DND-41 (cell line): ENCODE data around the gene BEND5.

Experiments
- ATAC-seq: fragments of 200-7000 bp; cut with Tn5 transposase; 3 replicates; pipeline ENCODE4 v1.9.1; 2021; ENCODE audit warnings: low read depth; ENCODE audit not compliant: insufficient read depth
- DNase-seq: peaks from one replicate; pipeline ENCODE4 v3.0.0-alpha.2; 2020
- H2AFZ ChIP-seq: 2 replicates; pipeline ENCODE4 v1.6.0; 2012; ENCODE audit warnings: low read depth, low read length
- H3K27ac ChIP-seq: 2 replicates; pipeline ENCODE4 v1.5.1; 2012; ENCODE audit warnings: low read length, inconsistent platforms
- H3K27me3 ChIP-seq: fragments of 200-600 bp; sonication (generic); 2 replicates; pipeline ENCODE4 v1.6.0; 2012; ENCODE audit warnings: low read length, mild to moderate bottlenecking, inconsistent platforms; ENCODE audit not compliant: insufficient read depth, poor library complexity
- H3K36me3 ChIP-seq: 2 replicates; pipeline ENCODE4 v1.5.1; 2012; ENCODE audit warnings: low read length, inconsistent platforms; ENCODE audit not compliant: insufficient read depth
- H3K4me1 ChIP-seq: 2 replicates; pipeline ENCODE4 v1.5.1; 2012; ENCODE audit warnings: mild to moderate bottlenecking, low read length; ENCODE audit not compliant: insufficient read depth
- H3K4me2 ChIP-seq: 2 replicates; pipeline ENCODE4 v1.6.0; 2012; ENCODE audit warnings: mild to moderate bottlenecking, moderate library complexity, low read length, inconsistent platforms; ENCODE audit not compliant: insufficient read depth
- H3K4me3 ChIP-seq, 2 experiments: fragments of 200-600 bp in 1 of 2; shearing (Covaris generic) in 1 of 2; 2 replicates each; pipeline ENCODE4 v1.5.1; 2012 to 2016; ENCODE audit warnings: inconsistent platforms in 2 of 2, low read length in 2 of 2, mild to moderate bottlenecking in 2 of 2, low read depth in 1 of 2, moderate library complexity in 1 of 2
- H3K79me2 ChIP-seq: 2 replicates; pipeline ENCODE4 v1.6.0; 2012; ENCODE audit warnings: low read length, inconsistent platforms; ENCODE audit not compliant: insufficient read depth
- H3K9ac ChIP-seq: 2 replicates; pipeline ENCODE4 v1.6.0; 2012; ENCODE audit warnings: low read depth, mild to moderate bottlenecking, inconsistent platforms, low read length, moderate library complexity
- H3K9me3 ChIP-seq: 2 replicates; pipeline ENCODE4 v1.5.1; 2012; ENCODE audit warnings: low read length, moderate library complexity, mild to moderate bottlenecking, inconsistent platforms; ENCODE audit not compliant: insufficient read depth, severe bottlenecking
- H4K20me1 ChIP-seq: 2 replicates; pipeline ENCODE4 v1.6.0; 2012; ENCODE audit warnings: low read length; ENCODE audit not compliant: insufficient read depth
- CTCF ChIP-seq: IDR thresholded peaks from 2 replicates; pipeline ENCODE4 v1.5.1; 2012; ENCODE audit warnings: borderline replicate concordance, low read length, moderate library complexity, mild to moderate bottlenecking; ENCODE audit not compliant: poor library complexity, severe bottlenecking; ENCODE audit errors: extremely low read depth
- EZH2 ChIP-seq: IDR thresholded peaks from 3 replicates; pipeline ENCODE4 v1.6.1; 2012; ENCODE audit warnings: borderline replicate concordance, low read depth, mild to moderate bottlenecking, moderate library complexity, low read length, inconsistent platforms; ENCODE audit not compliant: severe bottlenecking

Gene BEND5

GRCh38 chr1:48761411-48761810, 15.3 kb downstream of the BEND5 start:
- TF ChIP-seq EZH2 = no peak
- TF ChIP-seq CTCF = no peak
- DNase-seq (no peak), ATAC-seq (no peak)
- H2AFZ ChIP-seq = no peak overlapping the region
- H3K27ac ChIP-seq = no peak overlapping the region
- H3K79me2 ChIP-seq = peaks cover 10% of the 10 kb centered on the region
- no peak overlapping the region for H3K4me2 ChIP-seq
- no peaks in the 10 kb centered on the region for H3K4me1 ChIP-seq
- peaks cover 19% of the 10 kb centered on the region for H4K20me1 ChIP-seq
- H3K9ac ChIP-seq = no peak overlapping the region
- H3K4me3 ChIP-seq = no peak overlapping the region
- H3K36me3 ChIP-seq = peaks cover 77% of the 10 kb centered on the region
- H3K27me3 ChIP-seq = no peaks in the 10 kb centered on the region
- H3K9me3 ChIP-seq = no peaks in the 10 kb centered on the region

- no peak overlapping the region for H3K4me2 ChIP-seq
- H3K27ac ChIP-seq = no peak overlapping the region
- H3K36me3 ChIP-seq = peaks cover 80% of the 10 kb centered on the region
- TF ChIP-seq EZH2 (no peak), CTCF (no peak)
- no peak overlapping the region for H3K4me3 ChIP-seq
- H3K79me2 ChIP-seq = peaks cover 7% of the 10 kb centered on the region
- no peaks in the 10 kb centered on the region for H3K9me3 ChIP-seq
- peaks cover 22% of the 10 kb centered on the region for H4K20me1 ChIP-seq
- H3K27me3 ChIP-seq = no peaks in the 10 kb centered on the region
- H3K4me1 ChIP-seq = no peaks in the 10 kb centered on the region
- no peak overlapping the region for H2AFZ ChIP-seq
- no peak for ATAC-seq
- DNase-seq = no peak
- no peak overlapping the region for H3K9ac ChIP-seq
These were observed 15.8 kb downstream of the BEND5 start for GRCh38 chr1:48760857-48761256.

DNA sequence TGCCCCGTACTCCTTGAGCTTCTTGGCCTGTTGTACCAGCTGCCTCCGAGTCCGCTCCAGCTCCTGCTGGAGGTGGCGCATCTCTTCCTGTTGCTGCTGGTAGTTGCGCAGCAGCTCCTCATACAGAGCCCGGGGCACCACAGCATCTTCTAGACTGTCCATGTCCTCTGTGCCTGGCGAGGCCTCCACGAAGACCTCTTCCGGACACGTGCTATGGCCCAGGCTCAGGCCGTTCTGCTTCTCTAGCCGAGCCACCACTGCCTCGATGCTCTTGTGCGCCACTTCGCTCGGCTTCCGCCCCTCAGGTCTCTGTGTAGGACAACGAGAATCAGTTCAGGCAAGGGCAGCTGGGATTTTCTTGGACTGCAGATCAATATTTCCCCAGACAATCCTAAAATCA, 17.7 kb downstream of the BEND5 start:
- Histone ChIP-seq H3K79me2 (peaks cover 7% of the 10 kb centered on the region), H3K36me3 (peaks cover 93% of the 10 kb centered on the region), H3K4me3 (no peak overlapping the region), H3K27me3 (no peaks in the 10 kb centered on the region), H3K27ac (no peak overlapping the region), H3K9me3 (no peaks in the 10 kb centered on the region), H3K4me2 (no peak overlapping the region), H4K20me1 (peaks cover 14% of the 10 kb centered on the region), H2AFZ (no peak overlapping the region), H3K4me1 (no peaks in the 10 kb centered on the region), H3K9ac (no peak overlapping the region)
- no peak for TF ChIP-seq EZH2
- no peak for TF ChIP-seq CTCF
- no peak for DNase-seq
- ATAC-seq = no peak

- H3K9me3 ChIP-seq = no peaks in the 10 kb centered on the region
- peaks cover 96% of the 10 kb centered on the region for H3K36me3 ChIP-seq
- peaks cover 14% of the 10 kb centered on the region for H4K20me1 ChIP-seq
- DNase-seq (no peak), ATAC-seq (no peak)
- H2AFZ ChIP-seq = no peak overlapping the region
- H3K9ac ChIP-seq = no peak overlapping the region
- no peak for TF ChIP-seq CTCF
- no peak for TF ChIP-seq EZH2
- H3K4me2 ChIP-seq = no peak overlapping the region
- no peak overlapping the region for H3K27ac ChIP-seq
- no peak overlapping the region for H3K4me3 ChIP-seq
- no peaks in the 10 kb centered on the region for H3K4me1 ChIP-seq
- H3K27me3 ChIP-seq = no peaks in the 10 kb centered on the region
- peaks cover 3% of the 10 kb centered on the region for H3K79me2 ChIP-seq
These were observed 19.3 kb downstream of the BEND5 start for GRCh38 chr1:48757363-48757762.
